Activated CD4-positive, alpha-beta T cell treated with anti-CD3 and anti-CD28 coated beads for 36 hours (primary cell): Measurements from ENCODE around the gene COL21A1. TPM values are rescaled to one million over a fixed set of nuclear protein-coding genes. Genes with fewer than 3 reads are reported as not detected.

Source experiments
- ATAC-seq: fragments of 200-7000 bp; cut with Tn5 transposase; one replicate; pipeline ENCODE4 v1.10.0; 2021; ENCODE audit warnings: mild to moderate bottlenecking, moderate library complexity
- CTCF ChIA-PET: fragments of 350-600 bp; sonication (Branson Sonifier 250); formaldehyde crosslinking; loops from one replicate; lab custom pipeline; 2021; ENCODE audit warnings: antibody characterized with exemption; lab: Charles Lee
- POLR2A ChIA-PET: fragments of 350-600 bp; sonication (Branson Sonifier 250); formaldehyde crosslinking; loops from one replicate; lab custom pipeline; 2021; ENCODE audit warnings: antibody characterized with exemption, inconsistent platforms; lab: Charles Lee
- DNase-seq: peaks from one replicate; pipeline ENCODE4 v3.0.0-alpha.2; 2020
- H3K27ac Mint-ChIP-seq: one replicate; pipeline ENCODE4 v1.8.0; 2021; ENCODE audit warnings: mixed read lengths
- H3K27me3 Mint-ChIP-seq: one replicate; pipeline ENCODE4 v1.8.0; 2021; ENCODE audit warnings: mixed read lengths
- H3K36me3 Mint-ChIP-seq: one replicate; pipeline ENCODE4 v1.8.0; 2021; ENCODE audit warnings: low read depth, mixed read lengths
- H3K4me1 Mint-ChIP-seq: one replicate; pipeline ENCODE4 v1.8.0; 2021; ENCODE audit warnings: mixed read lengths
- H3K4me3 Mint-ChIP-seq: one replicate; pipeline ENCODE4 v1.8.0; 2021; ENCODE audit warnings: mild to moderate bottlenecking, moderate library complexity, mixed read lengths
- H3K9me3 Mint-ChIP-seq: one replicate; pipeline ENCODE4 v1.8.0; 2021; ENCODE audit warnings: low read depth, mixed read lengths
- intact Hi-C, 2 experiments: fragments of 100-400 bp; cut with DNase I in 1 of 2; cut with micrococcal nuclease in 1 of 2; formaldehyde crosslinking; loops; one replicate each; pipeline versions ENCODE4 v1.14.2 to v1.15.1; 2022 to 2024; cut with DNase I, micrococcal nuclease
- total RNA-seq, 2 experiments: library from RNA; stranded (reverse); gene quantifications; one replicate each; pipeline ENCODE4 v1.2.3, GENCODE V29; 2021

The COL21A1 gene
- total RNA-seq: not detected

GRCh38 chr6:56246881-56247653, at the start of gene COL21A1:
Gene COL21A1 (minus strand): TSS chr6:56247580. CDS start chr6:56182618, 64,962 bp downstream.
- Mint-ChIP-seq H3K36me3 (no peaks in the 10 kb centered on the region), H3K4me1 (no peaks in the 10 kb centered on the region), H3K4me3 (no peak within 1 kb of the TSS), H3K9me3 (no peaks in the 10 kb centered on the region), H3K27ac (no peak within 1 kb of the TSS), H3K27me3 (peaks cover 9% of the 10 kb centered on the region)
- CTCF ChIA-PET: interaction anchor here (0.9 kb wide), 1 partner anchor 9 kb away, joined by 3 read pairs; no protein-coding TSS in a partner anchor
- intact Hi-C loops: no loop called here
- DNase-seq (no peak), ATAC-seq (no peak)
- POLR2A ChIA-PET: no interaction called here

GRCh38 chr6:56293781-56294180, 46.4 kb upstream of the COL21A1 start:
- intact Hi-C loops: loop anchor here (2.0 to 10.0 kb wide), 5 partner anchors 311 to 1016 kb away; no protein-coding TSS in a partner anchor
- Mint-ChIP-seq H3K27ac (no peak overlapping the region), H3K36me3 (no peaks in the 10 kb centered on the region), H3K27me3 (no peaks in the 10 kb centered on the region), H3K9me3 (no peaks in the 10 kb centered on the region), H3K4me1 (no peaks in the 10 kb centered on the region), H3K4me3 (no peak overlapping the region)
- ChIA-PET CTCF (interaction anchor here (1.0 kb wide), 1 partner anchor 276 kb away, joined by 3 read pairs; no protein-coding TSS in a partner anchor), POLR2A (no interaction called here)
- DNase-seq: no peak
- no peak for ATAC-seq

DNA sequence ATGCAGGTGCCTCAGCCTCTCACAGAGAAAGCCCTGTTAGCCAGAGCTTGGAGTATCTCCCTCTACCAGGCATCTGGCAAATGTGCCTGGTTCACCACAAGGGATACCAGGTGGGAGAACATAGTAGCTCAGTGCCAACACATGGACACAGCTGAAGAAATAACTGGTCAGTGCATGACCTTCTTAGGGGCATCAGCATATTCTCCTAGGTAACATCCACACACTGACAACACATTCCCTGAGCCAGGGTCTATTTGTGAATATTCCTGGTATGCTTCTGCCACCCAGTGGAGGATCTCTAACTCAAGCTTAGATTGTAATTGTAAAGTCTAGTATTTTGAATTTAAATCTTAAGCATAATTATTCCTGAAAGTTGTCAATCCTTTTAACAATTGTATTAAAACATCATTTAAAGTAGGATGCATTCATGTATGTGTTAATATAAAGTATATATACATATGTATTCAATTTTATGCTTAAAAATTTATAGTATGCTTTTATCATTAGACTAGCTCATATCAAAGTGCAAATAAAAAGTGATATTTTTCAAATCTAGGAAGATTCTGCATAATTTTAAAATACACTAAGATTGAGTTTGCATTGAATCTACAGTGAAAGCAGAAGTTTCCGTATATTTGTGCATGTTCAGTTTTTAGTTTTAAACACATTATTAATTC, 45.3 kb upstream of the COL21A1 start:
- H3K4me3 Mint-ChIP-seq: no peak overlapping the region
- no peak for ATAC-seq
- no peaks in the 10 kb centered on the region for H3K9me3 Mint-ChIP-seq
- no peak overlapping the region for H3K27ac Mint-ChIP-seq
- H3K27me3 Mint-ChIP-seq: no peaks in the 10 kb centered on the region
- CTCF ChIA-PET: interaction anchor here (0.6 to 1.2 kb wide), 5 partner anchors 41 to 1575 kb away, joined by 3 to 7 read pairs (median 3); no protein-coding TSS in a partner anchor
- no peaks in the 10 kb centered on the region for H3K4me1 Mint-ChIP-seq
- peak; percentile 9 for DNase-seq
- POLR2A ChIA-PET: no interaction called here
- intact Hi-C loops: loop anchor here (2.0 to 10.0 kb wide), 5 partner anchors 310 to 1015 kb away; no protein-coding TSS in a partner anchor
- no peaks in the 10 kb centered on the region for H3K36me3 Mint-ChIP-seq

DNA sequence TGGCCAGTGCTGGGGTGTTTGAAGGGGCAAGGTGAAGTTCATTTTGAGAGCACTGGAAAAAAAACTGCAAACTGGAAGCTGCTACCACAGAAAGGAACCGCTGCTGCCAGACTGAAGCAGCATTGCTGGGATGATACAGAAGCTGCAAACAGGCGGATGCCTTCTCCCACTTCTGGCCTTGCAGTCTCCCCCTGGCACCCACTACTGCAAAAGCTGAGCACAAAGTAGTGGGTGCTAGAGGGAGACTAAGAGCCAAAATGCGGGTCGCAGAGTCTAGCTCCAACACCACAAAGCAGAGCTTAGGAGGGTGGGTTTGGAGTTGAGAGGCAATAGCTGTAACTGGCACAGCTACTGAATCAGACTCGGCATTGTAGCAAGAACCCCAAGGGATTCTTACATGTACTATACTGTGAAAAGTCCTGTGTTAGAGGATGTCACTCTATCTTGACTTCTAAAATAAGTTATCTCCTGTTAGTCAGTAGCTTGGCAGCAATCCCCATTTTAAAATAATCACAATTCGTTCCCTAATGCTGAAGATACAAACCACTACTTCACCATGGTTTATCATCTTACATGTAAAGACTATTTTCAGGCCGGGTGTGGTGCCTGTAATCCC, 44.0 kb upstream of the COL21A1 start:
- no peaks in the 10 kb centered on the region for H3K27me3 Mint-ChIP-seq
- no peak for DNase-seq
- ChIA-PET POLR2A (no interaction called here), CTCF (no interaction called here)
- no peak overlapping the region for H3K27ac Mint-ChIP-seq
- ATAC-seq: no peak
- no peaks in the 10 kb centered on the region for H3K36me3 Mint-ChIP-seq
- no peaks in the 10 kb centered on the region for H3K4me1 Mint-ChIP-seq
- no peak overlapping the region for H3K4me3 Mint-ChIP-seq
- intact Hi-C loops: loop anchor here (5.0 to 10.0 kb wide), 4 partner anchors 309 to 1014 kb away; no protein-coding TSS in a partner anchor
- no peaks in the 10 kb centered on the region for H3K9me3 Mint-ChIP-seq

DNA sequence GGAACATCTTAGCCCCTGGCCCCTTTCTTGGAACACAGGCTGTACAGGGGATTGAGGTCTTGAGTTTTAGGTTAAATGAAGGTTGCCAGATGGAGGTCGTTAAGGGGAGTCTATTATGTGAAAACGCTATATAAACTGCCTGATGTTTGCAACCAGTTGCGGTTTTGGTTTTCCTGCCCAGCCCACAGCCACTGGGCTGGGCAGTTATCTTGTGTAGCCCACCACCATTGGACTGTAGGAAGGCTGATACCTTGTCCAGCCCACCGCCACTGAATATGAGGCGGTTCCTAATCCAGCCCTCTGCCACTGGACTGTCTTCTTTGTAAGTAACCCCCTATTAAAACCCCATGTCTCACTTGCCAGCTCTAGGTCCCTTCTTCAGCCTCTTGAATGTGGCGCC, 42.3 kb upstream of the COL21A1 start:
- no peaks in the 10 kb centered on the region for H3K27me3 Mint-ChIP-seq
- ATAC-seq (no peak), DNase-seq (no peak)
- CTCF ChIA-PET: no interaction called here
- no peak overlapping the region for H3K4me3 Mint-ChIP-seq
- no peaks in the 10 kb centered on the region for H3K9me3 Mint-ChIP-seq
- intact Hi-C loops: loop anchor here (5.0 to 10.0 kb wide), 4 partner anchors 307 to 1012 kb away; no protein-coding TSS in a partner anchor
- no peak overlapping the region for H3K27ac Mint-ChIP-seq
- POLR2A ChIA-PET: no interaction called here
- H3K36me3 Mint-ChIP-seq: no peaks in the 10 kb centered on the region
- no peaks in the 10 kb centered on the region for H3K4me1 Mint-ChIP-seq

- Mint-ChIP-seq H3K4me3 (no peak overlapping the region), H3K36me3 (no peaks in the 10 kb centered on the region), H3K27me3 (no peaks in the 10 kb centered on the region), H3K27ac (no peak overlapping the region), H3K4me1 (no peaks in the 10 kb centered on the region), H3K9me3 (no peaks in the 10 kb centered on the region)
- intact Hi-C loops: no loop called here
- DNase-seq (no peak), ATAC-seq (no peak)
- ChIA-PET CTCF (interaction anchor here (0.6 kb wide), 1 partner anchor 615 kb away, joined by 4 read pairs; no protein-coding TSS in a partner anchor), POLR2A (no interaction called here)
Measured at GRCh38 chr6:56288347-56288746, 41.0 kb upstream of the COL21A1 start.

- H3K27me3 Mint-ChIP-seq: no peaks in the 10 kb centered on the region
- H3K4me3 Mint-ChIP-seq: no peak overlapping the region
- no peaks in the 10 kb centered on the region for H3K36me3 Mint-ChIP-seq
- no peak for ATAC-seq
- DNase-seq: no peak
- no peaks in the 10 kb centered on the region for H3K9me3 Mint-ChIP-seq
- no peaks in the 10 kb centered on the region for H3K4me1 Mint-ChIP-seq
- no peak overlapping the region for H3K27ac Mint-ChIP-seq
- intact Hi-C loops: no loop called here
- POLR2A ChIA-PET: no interaction called here
- CTCF ChIA-PET: no interaction called here
Measured at GRCh38 chr6:56282391-56282790, 35.0 kb upstream of the COL21A1 start.

DNA sequence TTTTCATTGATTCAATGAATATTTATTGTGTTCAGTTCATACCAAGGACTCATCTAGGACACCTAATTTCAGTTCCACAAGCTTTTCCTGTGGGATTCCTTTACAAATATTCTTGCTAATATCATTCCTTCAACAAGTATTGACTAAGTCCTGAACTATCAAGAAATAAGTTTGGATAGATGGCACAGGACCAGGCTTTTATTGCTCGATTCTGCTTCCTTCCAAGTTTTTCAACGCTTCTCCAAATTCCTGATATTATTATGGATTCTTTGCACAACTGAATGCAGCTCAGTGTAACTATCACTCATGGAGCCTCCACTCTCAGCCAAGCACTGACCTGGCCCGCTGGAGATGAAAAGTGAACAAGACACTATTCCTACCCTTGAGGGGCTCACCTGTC, 32.7 kb upstream of the COL21A1 start:
- ChIA-PET POLR2A (no interaction called here), CTCF (no interaction called here)
- Mint-ChIP-seq H3K27ac (no peak overlapping the region), H3K4me3 (no peak overlapping the region), H3K9me3 (no peaks in the 10 kb centered on the region), H3K36me3 (no peaks in the 10 kb centered on the region), H3K27me3 (no peaks in the 10 kb centered on the region), H3K4me1 (no peaks in the 10 kb centered on the region)
- ATAC-seq (no peak), DNase-seq (no peak)
- intact Hi-C loops: no loop called here

GRCh38 chr6:56279331-56280080, 32.1 kb upstream of the COL21A1 start:
- POLR2A ChIA-PET: no interaction called here
- Mint-ChIP-seq H3K9me3 (no peaks in the 10 kb centered on the region), H3K4me3 (no peak overlapping the region), H3K27ac (no peak overlapping the region), H3K4me1 (no peaks in the 10 kb centered on the region), H3K27me3 (no peaks in the 10 kb centered on the region), H3K36me3 (no peaks in the 10 kb centered on the region)
- DNase-seq (no peak), ATAC-seq (no peak)
- intact Hi-C loops: no loop called here
- CTCF ChIA-PET: interaction anchor here (1.0 kb wide), 1 partner anchor 22 kb away, joined by 3 read pairs; no protein-coding TSS in a partner anchor

DNA sequence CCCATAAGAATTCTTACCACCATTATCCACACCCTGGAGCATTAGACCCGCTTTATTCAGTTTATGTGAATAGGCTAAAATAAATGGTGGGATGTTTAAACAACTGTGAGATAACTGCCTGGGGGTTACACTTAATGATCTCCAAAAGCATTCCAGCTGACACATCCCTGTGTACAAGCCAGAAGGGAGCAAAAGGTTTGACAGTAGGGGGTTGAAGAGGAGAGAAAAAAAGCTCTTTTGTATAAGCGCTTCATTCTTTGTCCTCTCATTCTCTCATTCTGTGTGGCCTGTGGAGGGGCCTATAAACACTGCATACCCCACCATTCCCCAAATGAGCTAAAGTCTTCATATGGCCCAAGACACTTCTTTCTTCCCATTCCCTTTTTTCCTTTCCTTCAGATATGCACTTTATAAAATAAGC, 30.8 kb upstream of the COL21A1 start:
- ATAC-seq (no peak), DNase-seq (no peak)
- no peaks in the 10 kb centered on the region for H3K27me3 Mint-ChIP-seq
- no peaks in the 10 kb centered on the region for H3K4me1 Mint-ChIP-seq
- H3K27ac Mint-ChIP-seq: no peak overlapping the region
- no peak overlapping the region for H3K4me3 Mint-ChIP-seq
- H3K9me3 Mint-ChIP-seq: peaks cover 2% of the 10 kb centered on the region
- no peaks in the 10 kb centered on the region for H3K36me3 Mint-ChIP-seq
- CTCF ChIA-PET: interaction anchor here (1.0 kb wide), 1 partner anchor 21 kb away, joined by 3 read pairs; no protein-coding TSS in a partner anchor
- intact Hi-C loops: no loop called here
- POLR2A ChIA-PET: interaction anchor here (0.6 kb wide), 1 partner anchor 640 kb away, joined by 3 read pairs; no protein-coding TSS in a partner anchor
